OCI-LY1 (cell line): ENCODE results near the gene PHETA2.

Experiments used
- CTCF ChIP-seq: fragments of 200-600 bp; sonication (generic), shearing (Covaris generic); IDR thresholded peaks from 2 replicates; pipeline ENCODE4 v1.5.1; 2017; ENCODE audit warnings: mild to moderate bottlenecking, antibody characterized with exemption, low read length, moderate library complexity, mixed read lengths
- EZH2 ChIP-seq: fragments of 200-600 bp; sonication (generic), shearing (Covaris generic); IDR thresholded peaks from 2 replicates; pipeline ENCODE4 v1.8.0; 2017; ENCODE audit warnings: borderline replicate concordance, mixed run types, mild to moderate bottlenecking, antibody characterized with exemption, low read length, moderate library complexity, mixed read lengths

GRCh38 chr22:42041784-42042183 is 32.3 kb upstream of the PHETA2 start:
- TF ChIP-seq CTCF, result no peak
- TF ChIP-seq EZH2, result no peak
